Measurements from ENCODE around the gene CCSER1.
"Not testable (repeated sequence)": the region's sequence is repeated elsewhere in the genome, so short reads cannot be mapped to it uniquely, and the experiment has no call there.

CCSER1 gene

GRCh38 chr4:91256751-91257150 is 1129.6 kb downstream of the CCSER1 start:
- H3K4me1 ChIP-seq (ENCODE audit: control insufficient read depth, insufficient read depth, low read length): peaks cover 9% of the 10 kb centered on the region
- H3K9ac ChIP-seq (ENCODE audit: low read depth, low read length): no peak overlapping the region
- peak overlapping the region; percentile 73 for H3K27ac ChIP-seq (ENCODE audit: low read depth, low read length)
- no peaks in the 10 kb centered on the region for H3K27me3 ChIP-seq (ENCODE audit: control insufficient read depth, insufficient read depth, low read length)
- peak overlapping the region; percentile 27; the same call in 1 of the 2 replicates for H3K4me3 ChIP-seq (ENCODE audit: low read depth, low read length)
- no peaks in the 10 kb centered on the region for H3K36me3 ChIP-seq (ENCODE audit: control insufficient read depth, insufficient read depth, low read length)
- H3K9me3 ChIP-seq (ENCODE audit: control insufficient read depth, insufficient read depth, low read length): peaks cover 21% of the 10 kb centered on the region

- no peaks in the 10 kb centered on the region for H3K27me3 ChIP-seq (ENCODE audit: control insufficient read depth, insufficient read depth, low read length)
- no peaks in the 10 kb centered on the region for H3K36me3 ChIP-seq (ENCODE audit: control insufficient read depth, insufficient read depth, low read length)
Measured at GRCh38 chr4:91257721-91258120, 1130.5 kb downstream of the CCSER1 start.

GRCh38 chr4:91258326-91258725 is 1131.1 kb downstream of the CCSER1 start:
- no peaks in the 10 kb centered on the region for H3K27me3 ChIP-seq (ENCODE audit: control insufficient read depth, insufficient read depth, low read length)

More at GRCh38 chr4:91257721-91258120, 1130.5 kb downstream of the CCSER1 start:
- Histone ChIP-seq H3K9ac (ENCODE audit: low read depth, low read length) (no peak overlapping the region), H3K4me1 (ENCODE audit: control insufficient read depth, insufficient read depth, low read length) (peaks cover 7% of the 10 kb centered on the region), H3K4me3 (ENCODE audit: low read depth, low read length) (no peak overlapping the region), H3K27ac (ENCODE audit: low read depth, low read length) (no peak overlapping the region), H3K9me3 (ENCODE audit: control insufficient read depth, insufficient read depth, low read length) (peaks cover 21% of the 10 kb centered on the region)

GRCh38 chr4:91267543-91267942 is 1140.3 kb downstream of the CCSER1 start:
- Histone ChIP-seq H3K9me3 (ENCODE audit: control insufficient read depth, insufficient read depth, low read length) (no peaks in the 10 kb centered on the region), H3K9ac (ENCODE audit: low read depth, low read length) (no peak overlapping the region), H3K4me3 (ENCODE audit: low read depth, low read length) (no peak overlapping the region), H3K36me3 (ENCODE audit: control insufficient read depth, insufficient read depth, low read length) (no peaks in the 10 kb centered on the region), H3K4me1 (ENCODE audit: control insufficient read depth, insufficient read depth, low read length) (peaks cover 23% of the 10 kb centered on the region), H3K27ac (ENCODE audit: low read depth, low read length) (no peak overlapping the region), H3K27me3 (ENCODE audit: control insufficient read depth, insufficient read depth, low read length) (no peaks in the 10 kb centered on the region)

More at GRCh38 chr4:91258326-91258725, 1131.1 kb downstream of the CCSER1 start:
- H3K4me1 ChIP-seq (ENCODE audit: control insufficient read depth, insufficient read depth, low read length): peaks cover 6% of the 10 kb centered on the region
- H3K9ac ChIP-seq (ENCODE audit: low read depth, low read length): no peak overlapping the region
- no peak overlapping the region for H3K4me3 ChIP-seq (ENCODE audit: low read depth, low read length)
- H3K27ac ChIP-seq (ENCODE audit: low read depth, low read length): no peak overlapping the region
- H3K9me3 ChIP-seq (ENCODE audit: control insufficient read depth, insufficient read depth, low read length): peaks cover 21% of the 10 kb centered on the region
- H3K36me3 ChIP-seq (ENCODE audit: control insufficient read depth, insufficient read depth, low read length): no peaks in the 10 kb centered on the region

GRCh38 chr4:91268481-91268880 is 1141.3 kb downstream of the CCSER1 start:
- H3K9me3 ChIP-seq (ENCODE audit: control insufficient read depth, insufficient read depth, low read length); H3K27ac ChIP-seq (ENCODE audit: low read depth, low read length); H3K9ac ChIP-seq (ENCODE audit: low read depth, low read length); H3K36me3 ChIP-seq (ENCODE audit: control insufficient read depth, insufficient read depth, low read length); H3K4me3 ChIP-seq (ENCODE audit: low read depth, low read length); H3K27me3 ChIP-seq (ENCODE audit: control insufficient read depth, insufficient read depth, low read length): not testable (repeated sequence)
- H3K4me1 ChIP-seq (ENCODE audit: control insufficient read depth, insufficient read depth, low read length): peaks cover 23% of the 10 kb centered on the region

GRCh38 chr4:91268913-91269312 is 1141.7 kb downstream of the CCSER1 start:
- Histone ChIP-seq H3K27ac (ENCODE audit: low read depth, low read length) (peak overlapping the region; percentile 63), H3K9ac (ENCODE audit: low read depth, low read length) (no peak overlapping the region)

GRCh38 chr4:91279899-91280298 is 1152.7 kb downstream of the CCSER1 start:
- peaks cover 7% of the 10 kb centered on the region; the same call in 1 of the 2 replicates for H3K4me1 ChIP-seq (ENCODE audit: control insufficient read depth, insufficient read depth, low read length)
- H3K36me3 ChIP-seq (ENCODE audit: control insufficient read depth, insufficient read depth, low read length): no peaks in the 10 kb centered on the region
- no peaks in the 10 kb centered on the region for H3K27me3 ChIP-seq (ENCODE audit: control insufficient read depth, insufficient read depth, low read length)
- no peak overlapping the region for H3K4me3 ChIP-seq (ENCODE audit: low read depth, low read length)
- H3K9ac ChIP-seq (ENCODE audit: low read depth, low read length): no peak overlapping the region
- no peak overlapping the region for H3K27ac ChIP-seq (ENCODE audit: low read depth, low read length)
- H3K9me3 ChIP-seq (ENCODE audit: control insufficient read depth, insufficient read depth, low read length): no peaks in the 10 kb centered on the region

More at GRCh38 chr4:91268913-91269312, 1141.7 kb downstream of the CCSER1 start:
- no peaks in the 10 kb centered on the region for H3K27me3 ChIP-seq (ENCODE audit: control insufficient read depth, insufficient read depth, low read length)
- H3K36me3 ChIP-seq (ENCODE audit: control insufficient read depth, insufficient read depth, low read length): no peaks in the 10 kb centered on the region
- no peaks in the 10 kb centered on the region; the same call in 1 of the 2 replicates for H3K9me3 ChIP-seq (ENCODE audit: control insufficient read depth, insufficient read depth, low read length)
- H3K4me3 ChIP-seq (ENCODE audit: low read depth, low read length): no peak overlapping the region
- H3K4me1 ChIP-seq (ENCODE audit: control insufficient read depth, insufficient read depth, low read length): peaks cover 23% of the 10 kb centered on the region

GRCh38 chr4:91280551-91281290 is 1153.5 kb downstream of the CCSER1 start:
- Histone ChIP-seq H3K4me1 (ENCODE audit: control insufficient read depth, insufficient read depth, low read length) (peaks cover 11% of the 10 kb centered on the region), H3K9ac (ENCODE audit: low read depth, low read length) (no peak overlapping the region), H3K4me3 (ENCODE audit: low read depth, low read length) (no peak overlapping the region), H3K36me3 (ENCODE audit: control insufficient read depth, insufficient read depth, low read length) (no peaks in the 10 kb centered on the region), H3K9me3 (ENCODE audit: control insufficient read depth, insufficient read depth, low read length) (no peaks in the 10 kb centered on the region), H3K27ac (ENCODE audit: low read depth, low read length) (no peak overlapping the region), H3K27me3 (ENCODE audit: control insufficient read depth, insufficient read depth, low read length) (no peaks in the 10 kb centered on the region)

GRCh38 chr4:91282217-91282616 is 1155.0 kb downstream of the CCSER1 start:
- no peak overlapping the region for H3K9ac ChIP-seq (ENCODE audit: low read depth, low read length)
- no peaks in the 10 kb centered on the region for H3K27me3 ChIP-seq (ENCODE audit: control insufficient read depth, insufficient read depth, low read length)
- H3K4me3 ChIP-seq (ENCODE audit: low read depth, low read length): no peak overlapping the region
- H3K4me1 ChIP-seq (ENCODE audit: control insufficient read depth, insufficient read depth, low read length): peaks cover 15% of the 10 kb centered on the region
- no peaks in the 10 kb centered on the region for H3K36me3 ChIP-seq (ENCODE audit: control insufficient read depth, insufficient read depth, low read length)
- no peaks in the 10 kb centered on the region for H3K9me3 ChIP-seq (ENCODE audit: control insufficient read depth, insufficient read depth, low read length)
- no peak overlapping the region for H3K27ac ChIP-seq (ENCODE audit: low read depth, low read length)

GRCh38 chr4:91283726-91284230 is 1156.6 kb downstream of the CCSER1 start:
- no peak overlapping the region for H3K4me3 ChIP-seq (ENCODE audit: low read depth, low read length)

GRCh38 chr4:91284480-91284879 is 1157.3 kb downstream of the CCSER1 start:
- Histone ChIP-seq H3K9me3 (ENCODE audit: control insufficient read depth, insufficient read depth, low read length) (no peaks in the 10 kb centered on the region), H3K27me3 (ENCODE audit: control insufficient read depth, insufficient read depth, low read length) (no peaks in the 10 kb centered on the region), H3K36me3 (ENCODE audit: control insufficient read depth, insufficient read depth, low read length) (no peaks in the 10 kb centered on the region), H3K4me1 (ENCODE audit: control insufficient read depth, insufficient read depth, low read length) (peaks cover 15% of the 10 kb centered on the region), H3K9ac (ENCODE audit: low read depth, low read length) (no peak overlapping the region), H3K4me3 (ENCODE audit: low read depth, low read length) (no peak overlapping the region), H3K27ac (ENCODE audit: low read depth, low read length) (no peak overlapping the region)

More at GRCh38 chr4:91283726-91284230, 1156.6 kb downstream of the CCSER1 start:
- Histone ChIP-seq H3K4me1 (ENCODE audit: control insufficient read depth, insufficient read depth, low read length) (peaks cover 15% of the 10 kb centered on the region), H3K36me3 (ENCODE audit: control insufficient read depth, insufficient read depth, low read length) (no peaks in the 10 kb centered on the region), H3K27ac (ENCODE audit: low read depth, low read length) (no peak overlapping the region), H3K27me3 (ENCODE audit: control insufficient read depth, insufficient read depth, low read length) (no peaks in the 10 kb centered on the region), H3K9me3 (ENCODE audit: control insufficient read depth, insufficient read depth, low read length) (no peaks in the 10 kb centered on the region), H3K9ac (ENCODE audit: low read depth, low read length) (no peak overlapping the region)

All from HUES48 (cell line).